HG02870 (cell line): Measurements from ENCODE around the gene MIEN1.
"Not testable (repeated sequence)": the region's sequence is repeated elsewhere in the genome, so short reads cannot be mapped to it uniquely, and the experiment has no call there.

Experiments
- ATAC-seq: cut with Tn5 transposase; IDR thresholded peaks from one replicate; pipeline ENCODE4 v1.9.1; 2021; ENCODE audit warnings: mild to moderate bottlenecking, moderate library complexity; ENCODE audit not compliant: unreplicated experiment

Gene MIEN1

DNA sequence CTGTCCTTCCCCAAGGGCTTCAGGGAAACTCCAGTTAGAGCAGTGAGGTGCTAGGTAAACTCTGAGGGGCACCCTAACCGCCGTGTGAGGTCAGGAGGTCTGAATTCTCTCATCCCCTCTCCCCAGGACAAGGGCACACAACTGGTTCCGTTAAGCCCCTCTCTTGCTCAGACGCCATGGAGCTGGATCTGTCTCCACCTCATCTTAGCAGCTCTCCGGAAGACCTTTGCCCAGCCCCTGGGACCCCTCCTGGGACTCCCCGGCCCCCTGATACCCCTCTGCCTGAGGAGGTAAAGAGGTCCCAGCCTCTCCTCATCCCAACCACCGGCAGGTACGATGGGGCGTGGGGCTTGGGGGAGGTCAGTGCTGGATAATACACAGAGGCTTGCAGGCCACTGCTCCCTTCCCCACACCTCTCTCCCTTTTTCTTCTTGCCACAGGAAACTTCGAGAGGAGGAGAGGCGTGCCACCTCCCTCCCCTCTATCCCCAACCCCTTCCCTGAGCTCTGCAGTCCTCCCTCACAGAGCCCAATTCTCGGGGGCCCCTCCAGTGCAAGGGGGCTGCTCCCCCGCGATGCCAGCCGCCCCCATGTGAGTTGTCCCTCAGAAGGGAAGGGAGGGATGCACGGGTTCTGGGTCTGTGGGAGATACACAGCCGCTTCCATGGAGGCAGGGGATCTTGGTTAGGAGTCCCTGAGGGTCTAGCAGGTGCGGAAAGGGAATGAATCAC is 12.0 kb upstream of the MIEN1 start:
- no peak for ATAC-seq

DNA sequence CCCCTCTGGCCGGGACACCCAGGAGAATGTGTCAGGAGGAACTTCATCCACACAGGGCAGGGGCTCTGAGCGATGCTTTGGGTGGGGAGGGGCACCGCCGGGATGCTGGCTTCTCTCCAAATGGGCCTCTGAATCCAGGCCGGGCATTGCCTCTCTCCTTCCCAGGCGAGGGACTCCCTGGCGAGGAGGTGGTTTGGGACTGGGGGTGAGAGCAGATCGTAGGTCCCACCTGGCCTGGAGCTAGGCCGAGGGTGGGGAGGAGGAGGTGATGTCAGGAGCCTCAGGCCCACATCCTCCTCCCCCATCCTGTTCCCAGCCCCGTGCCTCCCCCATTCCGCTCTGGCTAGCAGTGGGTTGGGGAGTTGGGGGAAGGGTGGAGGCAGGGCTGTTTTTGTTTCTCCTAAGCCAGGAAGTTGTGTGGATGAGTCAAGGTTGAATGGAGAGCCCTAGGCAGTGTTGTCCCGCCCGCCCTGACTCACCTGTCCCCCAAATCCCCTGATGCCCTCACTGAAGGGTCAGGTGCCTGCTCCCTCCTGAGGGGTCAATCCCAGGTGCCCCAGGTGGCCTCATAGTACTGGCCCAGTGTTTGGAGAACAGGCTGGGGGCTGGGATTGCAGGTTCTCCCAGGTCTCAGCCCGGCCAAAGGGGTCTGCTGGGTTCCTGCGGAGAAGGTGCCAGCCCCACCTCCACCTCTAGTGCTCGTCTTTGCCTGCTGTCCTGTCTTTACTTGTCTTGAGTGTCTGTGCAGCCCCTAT is 10.2 kb upstream of the MIEN1 start:
- no peak for ATAC-seq

DNA sequence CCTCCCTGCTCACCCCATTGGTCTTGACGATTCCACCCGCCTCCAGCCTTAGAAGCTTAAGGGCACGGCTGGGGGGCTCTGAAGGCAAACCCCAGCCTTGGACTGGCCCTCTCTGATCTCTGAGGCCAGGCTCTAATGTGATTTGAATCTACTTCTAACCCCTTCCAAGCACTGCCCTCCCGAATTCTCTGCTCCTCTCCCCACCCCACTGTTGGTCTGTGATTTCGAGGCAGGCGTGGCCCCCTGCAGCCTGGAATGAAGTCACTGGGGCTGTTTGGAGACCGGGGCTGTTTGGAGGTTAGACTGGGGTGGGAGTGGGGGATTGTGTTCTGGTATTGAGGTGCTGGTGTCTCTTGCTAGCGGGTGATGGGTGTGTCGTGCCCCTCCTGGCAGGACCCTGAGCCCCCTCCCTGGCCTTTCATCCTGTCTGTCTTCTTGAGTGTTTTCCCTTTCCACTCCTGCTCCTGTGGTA is 9.6 kb upstream of the MIEN1 start:
- ATAC-seq = no peak

DNA sequence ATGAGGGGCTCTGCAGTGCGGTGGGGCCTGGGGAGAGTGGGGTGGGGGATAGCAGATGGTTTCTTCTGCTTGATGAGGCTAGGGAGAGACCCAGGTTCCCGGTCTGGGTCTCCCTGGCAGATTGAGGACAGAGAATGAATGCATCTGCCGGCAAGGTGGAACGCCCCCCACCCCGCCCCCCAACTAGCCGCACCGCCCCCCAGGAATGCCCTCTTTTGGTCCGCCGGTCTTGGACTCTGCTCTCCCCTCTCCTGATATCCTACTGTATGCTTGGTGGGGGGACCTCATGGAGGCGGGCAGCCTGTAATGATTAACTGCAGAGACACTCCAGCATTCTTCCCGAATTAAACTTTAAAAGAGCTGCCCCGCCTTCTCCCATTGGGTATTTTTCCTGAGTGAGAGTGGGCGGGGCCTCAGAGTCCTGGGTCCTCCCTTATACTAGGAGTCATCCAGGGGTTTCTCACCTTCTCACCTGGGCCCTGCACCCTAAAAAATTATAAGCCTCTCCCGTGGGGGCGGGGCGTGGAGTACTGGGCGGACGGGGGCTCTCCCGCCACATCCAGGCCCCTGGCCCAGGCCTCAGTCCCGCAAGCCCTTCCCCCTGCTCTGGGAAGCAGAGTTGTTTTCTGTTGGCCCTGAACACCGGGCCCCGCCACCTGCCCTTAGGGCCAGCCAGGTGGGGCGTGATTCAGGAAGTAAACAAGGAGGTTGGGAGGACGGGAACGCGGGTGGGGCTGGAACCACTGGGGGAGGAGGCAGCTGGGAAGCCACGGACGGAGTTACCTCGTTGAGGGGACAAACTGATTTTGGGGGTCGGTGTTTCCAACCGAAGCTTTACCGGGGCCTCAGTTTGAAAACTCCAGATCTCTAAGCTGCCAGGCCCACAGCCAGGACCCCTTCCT is 8.9 kb upstream of the MIEN1 start:
- ATAC-seq = no peak

DNA sequence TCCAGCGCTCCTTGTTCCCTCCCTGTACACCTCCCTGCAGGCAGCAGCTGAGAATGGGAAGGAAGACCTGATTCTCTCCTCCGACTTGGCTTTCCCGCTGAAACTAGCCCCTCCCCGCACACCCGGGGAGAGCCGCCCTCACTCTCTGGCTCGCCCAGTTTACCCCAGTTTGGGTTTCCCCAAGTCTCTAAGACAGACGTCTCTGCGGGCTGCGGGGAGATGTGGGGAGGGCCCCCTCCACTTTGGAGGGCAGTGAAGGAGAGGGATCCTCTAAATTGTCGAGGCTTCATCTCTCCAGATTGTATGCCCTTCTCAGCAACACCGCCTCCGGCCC is 8.2 kb upstream of the MIEN1 start:
- ATAC-seq = no peak

DNA sequence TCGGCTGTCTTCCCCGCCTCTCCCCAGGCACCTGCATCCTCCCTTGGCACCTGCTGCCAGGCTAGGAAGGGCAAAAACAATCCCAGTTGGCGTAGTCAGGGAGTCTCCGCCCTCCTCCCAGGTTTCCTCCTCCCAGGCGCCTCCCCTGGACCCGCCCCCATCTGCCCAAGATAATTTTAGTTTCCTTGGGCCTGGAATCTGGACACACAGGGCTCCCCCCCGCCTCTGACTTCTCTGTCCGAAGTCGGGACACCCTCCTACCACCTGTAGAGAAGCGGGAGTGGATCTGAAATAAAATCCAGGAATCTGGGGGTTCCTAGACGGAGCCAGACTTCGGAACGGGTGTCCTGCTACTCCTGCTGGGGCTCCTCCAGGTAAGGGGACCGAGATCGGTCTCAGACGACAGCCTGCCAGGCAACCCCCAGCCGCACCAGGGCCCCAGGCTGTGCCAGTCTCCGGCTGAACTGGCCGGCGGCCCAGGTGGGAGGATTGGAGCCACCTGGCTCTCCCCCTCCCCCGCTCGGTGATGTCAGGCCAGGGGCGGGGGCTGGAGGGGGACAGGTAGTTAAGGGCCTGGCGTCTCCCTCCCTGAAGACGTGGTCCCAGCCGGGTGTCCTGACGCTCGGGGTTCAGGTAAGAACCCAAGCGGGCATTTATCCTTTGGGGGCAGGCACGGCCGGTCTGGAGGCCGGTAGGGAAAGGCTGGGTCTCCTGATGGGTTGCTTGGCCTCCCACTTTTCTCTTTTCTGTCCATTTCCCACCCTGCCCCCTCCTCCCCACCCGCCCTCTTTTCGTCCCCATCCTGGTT is 7.6 kb upstream of the MIEN1 start, which contains the start of gene GRB7:
TSS of gene GRB7 (plus strand) at position 179 of the 808 bp plus-strand sequence. CDS start 4,364 bp downstream, outside the sequence.
- ATAC-seq = no peak

DNA sequence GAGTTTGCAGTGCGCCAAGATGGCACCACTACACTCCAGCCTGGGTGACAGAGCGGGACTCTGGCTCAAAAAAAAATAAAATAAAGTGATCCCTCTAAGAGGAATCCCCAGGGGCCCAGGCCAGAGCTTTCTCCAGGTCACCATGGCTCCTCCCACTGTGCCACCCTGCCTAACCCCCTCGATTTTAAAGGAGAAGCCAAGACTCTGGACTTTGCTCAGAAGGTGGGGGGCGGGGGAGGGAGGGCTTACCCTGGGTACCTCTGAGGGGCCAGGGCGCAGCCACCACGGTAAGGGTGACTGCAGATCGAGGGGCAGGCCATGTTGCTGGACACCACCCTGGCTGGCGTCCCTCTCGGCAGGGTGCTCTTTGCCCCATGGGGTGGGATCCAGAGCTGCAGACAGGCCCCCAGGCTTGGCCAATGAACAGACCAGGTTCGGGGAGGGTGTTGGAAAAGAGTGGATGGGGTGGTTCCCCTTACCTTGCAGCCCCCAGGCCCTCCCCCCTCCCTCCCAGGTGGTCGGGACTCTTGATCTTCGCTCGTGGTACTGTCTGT is 7.0 kb upstream of the MIEN1 start:
- no peak for ATAC-seq

DNA sequence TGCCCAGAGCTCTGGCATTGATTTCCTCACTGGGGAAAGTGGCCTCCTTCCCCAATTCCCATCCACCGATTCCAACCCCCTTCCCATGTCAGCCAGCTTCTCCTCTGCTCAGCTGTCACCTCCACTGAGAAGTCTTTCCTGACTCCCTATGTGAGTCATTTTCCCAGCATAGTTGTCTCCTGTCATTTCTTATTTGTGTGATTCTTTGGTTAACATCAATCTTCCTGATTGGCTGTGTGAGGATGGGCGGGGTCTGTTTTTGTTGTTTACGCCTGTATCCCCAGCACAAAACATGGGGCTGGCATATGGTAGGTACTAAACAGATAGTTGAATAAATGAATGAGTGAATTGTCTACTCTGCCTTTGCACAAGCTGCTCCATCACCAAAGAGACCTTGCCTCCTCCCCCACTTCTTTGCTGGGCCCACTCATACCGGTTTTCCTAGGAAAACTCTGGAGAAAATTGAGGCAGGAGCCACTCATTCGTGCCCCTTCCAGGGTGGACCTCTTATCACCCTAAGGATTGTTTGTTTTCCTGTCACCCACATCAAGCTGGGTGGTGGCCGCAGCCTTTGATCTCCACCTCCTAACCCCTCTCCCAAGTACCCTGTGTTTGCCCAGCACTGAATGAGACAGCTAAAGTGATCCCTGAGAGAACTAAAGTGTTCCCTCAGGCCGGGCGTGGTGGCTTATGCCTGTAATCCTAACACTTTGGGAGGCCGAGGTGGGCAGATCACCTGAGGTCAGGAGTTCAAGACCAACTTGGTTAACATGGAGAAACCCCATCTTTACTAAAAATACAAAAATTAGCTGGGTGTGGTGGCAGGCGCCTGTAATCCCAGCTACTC is 6.2 kb upstream of the MIEN1 start:
- ATAC-seq = no peak

DNA sequence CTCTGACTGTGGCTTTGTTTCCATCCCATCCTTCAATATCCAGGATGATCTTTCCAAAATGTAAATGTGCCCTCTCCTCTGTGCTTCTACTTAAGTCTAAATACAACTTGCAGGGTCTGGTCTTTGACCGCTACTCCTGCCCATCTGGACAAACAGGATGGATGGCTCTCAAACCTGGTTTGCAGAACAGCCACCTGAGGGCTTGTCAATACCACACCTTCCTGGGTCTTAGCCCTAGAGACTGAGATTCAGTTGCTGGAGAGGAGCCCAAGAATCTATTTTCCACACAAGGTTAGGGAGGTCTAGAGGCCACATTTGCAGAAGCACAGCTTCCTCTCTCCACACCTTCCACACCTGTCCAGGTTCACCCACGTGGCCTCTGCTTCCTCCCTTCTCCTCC is 5.5 kb upstream of the MIEN1 start:
- no peak for ATAC-seq

DNA sequence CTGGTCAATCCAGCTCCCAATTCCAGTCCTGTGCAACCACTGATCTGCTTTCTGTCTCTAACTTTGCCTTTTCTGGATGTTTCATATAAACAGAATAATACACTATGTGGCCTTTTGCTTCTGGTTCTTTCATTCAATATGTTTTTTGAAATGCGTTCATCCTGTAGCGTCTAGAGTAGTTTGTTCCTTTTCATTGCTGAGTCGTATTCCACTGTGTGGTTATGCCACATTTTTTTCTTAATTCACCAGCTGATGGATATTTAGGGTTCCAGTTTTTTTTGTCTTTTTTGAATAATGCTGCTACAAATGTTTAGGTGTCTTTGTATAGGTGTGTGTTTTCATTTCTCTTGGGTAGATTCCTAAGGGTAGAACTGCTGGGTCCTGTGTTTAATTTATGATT is 2.3 kb upstream of the MIEN1 start:
- ATAC-seq = no peak

DNA sequence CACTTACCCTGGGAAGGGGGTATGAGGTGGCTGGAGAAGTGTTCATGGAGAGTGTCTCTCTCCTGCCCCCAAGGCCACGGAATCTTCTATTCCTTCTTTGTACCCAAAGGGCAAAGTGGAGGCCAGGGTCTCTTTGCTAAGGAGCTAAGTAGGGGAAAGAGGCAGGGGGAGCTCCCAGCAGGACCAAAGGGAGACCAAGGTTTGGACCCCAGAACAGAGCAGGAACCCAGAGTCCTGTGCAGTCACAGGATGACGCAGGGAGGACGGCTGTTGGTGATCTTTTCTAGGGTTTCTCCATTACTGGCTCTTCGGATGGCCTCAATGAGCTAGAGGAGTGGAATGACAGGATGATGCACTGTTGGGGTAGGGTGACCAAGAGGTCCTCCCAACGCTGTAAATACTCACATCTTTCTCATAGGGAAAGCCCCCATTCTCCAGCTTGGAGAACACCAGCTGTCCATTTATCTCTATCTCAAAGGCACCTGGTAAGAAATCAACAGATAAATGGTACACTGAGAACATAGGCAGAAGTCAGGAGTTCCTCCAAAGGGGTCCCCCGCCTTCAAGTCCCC is 966 bp downstream of the MIEN1 start:
- ATAC-seq = no peak

DNA sequence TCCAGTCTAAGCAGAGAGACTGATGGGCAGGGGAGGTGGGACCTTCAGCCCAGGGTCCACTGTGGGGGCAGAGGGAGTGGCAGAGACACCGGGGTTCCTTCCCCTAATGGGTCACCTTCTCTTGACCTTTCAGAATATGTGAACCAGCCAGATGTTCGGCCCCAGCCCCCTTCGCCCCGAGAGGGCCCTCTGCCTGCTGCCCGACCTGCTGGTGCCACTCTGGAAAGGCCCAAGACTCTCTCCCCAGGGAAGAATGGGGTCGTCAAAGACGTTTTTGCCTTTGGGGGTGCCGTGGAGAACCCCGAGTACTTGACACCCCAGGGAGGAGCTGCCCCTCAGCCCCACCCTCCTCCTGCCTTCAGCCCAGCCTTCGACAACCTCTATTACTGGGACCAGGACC is 2.8 kb downstream of the MIEN1 start:
- no peak for ATAC-seq

DNA sequence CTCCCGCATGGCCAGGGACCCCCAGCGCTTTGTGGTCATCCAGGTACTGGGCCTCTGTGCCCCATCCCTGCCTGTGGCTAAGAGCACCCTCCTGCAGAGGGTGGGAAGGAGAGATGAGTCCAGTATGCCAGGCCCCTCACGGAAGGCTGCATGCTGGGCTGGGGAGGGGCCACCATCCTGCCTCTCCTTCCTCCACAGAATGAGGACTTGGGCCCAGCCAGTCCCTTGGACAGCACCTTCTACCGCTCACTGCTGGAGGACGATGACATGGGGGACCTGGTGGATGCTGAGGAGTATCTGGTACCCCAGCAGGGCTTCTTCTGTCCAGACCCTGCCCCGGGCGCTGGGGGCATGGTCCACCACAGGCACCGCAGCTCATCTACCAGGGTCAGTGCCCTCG is 3.7 kb downstream of the MIEN1 start:
- ATAC-seq = no peak

DNA sequence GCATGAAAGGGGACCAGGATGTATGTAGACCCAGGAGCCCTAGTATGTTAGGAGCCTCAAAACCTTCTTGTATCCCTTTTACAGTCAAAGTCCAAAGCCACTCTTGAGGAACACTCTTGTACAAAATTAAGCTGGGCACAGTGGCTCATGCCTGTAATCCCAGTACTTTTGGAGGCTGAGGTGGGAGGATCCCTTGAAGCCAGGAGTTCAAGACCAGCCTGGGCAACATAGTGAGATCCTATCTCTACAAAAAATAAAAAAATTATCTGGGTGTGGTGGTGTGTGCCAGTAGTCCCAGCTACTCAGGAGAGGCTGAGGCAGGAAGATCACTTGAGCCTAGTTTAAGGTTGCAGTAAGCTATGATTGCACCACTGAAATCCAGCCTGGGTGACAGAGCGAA is 4.4 kb downstream of the MIEN1 start:
- not testable (repeated sequence) for ATAC-seq

DNA sequence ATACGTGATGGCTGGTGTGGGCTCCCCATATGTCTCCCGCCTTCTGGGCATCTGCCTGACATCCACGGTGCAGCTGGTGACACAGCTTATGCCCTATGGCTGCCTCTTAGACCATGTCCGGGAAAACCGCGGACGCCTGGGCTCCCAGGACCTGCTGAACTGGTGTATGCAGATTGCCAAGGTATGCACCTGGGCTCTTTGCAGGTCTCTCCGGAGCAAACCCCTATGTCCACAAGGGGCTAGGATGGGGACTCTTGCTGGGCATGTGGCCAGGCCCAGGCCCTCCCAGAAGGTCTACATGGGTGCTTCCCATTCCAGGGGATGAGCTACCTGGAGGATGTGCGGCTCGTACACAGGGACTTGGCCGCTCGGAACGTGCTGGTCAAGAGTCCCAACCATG is 5.6 kb downstream of the MIEN1 start:
- ATAC-seq = no peak

DNA sequence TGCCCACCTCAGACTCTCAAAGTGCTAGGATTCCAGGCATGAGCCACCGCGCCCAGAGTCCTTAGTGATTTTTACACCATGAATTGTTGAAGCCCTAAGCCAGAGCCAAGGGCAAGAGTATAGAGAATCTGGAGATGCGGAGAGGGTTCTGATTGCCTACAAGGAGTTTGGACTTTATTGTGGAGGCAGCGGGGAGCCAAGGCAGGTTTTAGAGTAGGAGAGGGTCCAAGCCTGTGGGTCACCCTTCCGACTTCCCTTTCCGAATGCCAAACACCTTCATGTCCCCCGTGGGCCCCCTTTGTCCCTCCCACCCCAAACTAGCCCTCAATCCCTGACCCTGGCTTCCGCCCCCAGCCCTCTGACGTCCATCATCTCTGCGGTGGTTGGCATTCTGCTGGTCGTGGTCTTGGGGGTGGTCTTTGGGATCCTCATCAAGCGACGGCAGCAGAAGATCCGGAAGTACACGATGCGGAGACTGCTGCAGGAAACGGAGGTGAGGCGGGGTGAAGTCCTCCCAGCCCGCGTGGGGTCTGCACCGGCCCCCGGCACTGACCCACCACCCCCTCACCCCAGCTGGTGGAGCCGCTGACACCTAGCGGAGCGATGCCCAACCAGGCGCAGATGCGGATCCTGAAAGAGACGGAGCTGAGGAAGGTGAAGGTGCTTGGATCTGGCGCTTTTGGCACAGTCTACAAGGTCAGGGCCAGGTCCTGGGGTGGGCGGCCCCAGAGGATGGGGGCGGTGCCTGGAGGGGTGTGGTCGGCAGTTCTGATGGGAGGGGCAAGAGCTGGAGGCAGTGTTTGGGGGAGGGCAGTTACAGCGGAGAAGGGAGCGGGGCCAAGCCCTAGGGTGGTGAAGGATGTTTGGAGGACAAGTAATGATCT is 7.1 kb downstream of the MIEN1 start:
- no peak for ATAC-seq

DNA sequence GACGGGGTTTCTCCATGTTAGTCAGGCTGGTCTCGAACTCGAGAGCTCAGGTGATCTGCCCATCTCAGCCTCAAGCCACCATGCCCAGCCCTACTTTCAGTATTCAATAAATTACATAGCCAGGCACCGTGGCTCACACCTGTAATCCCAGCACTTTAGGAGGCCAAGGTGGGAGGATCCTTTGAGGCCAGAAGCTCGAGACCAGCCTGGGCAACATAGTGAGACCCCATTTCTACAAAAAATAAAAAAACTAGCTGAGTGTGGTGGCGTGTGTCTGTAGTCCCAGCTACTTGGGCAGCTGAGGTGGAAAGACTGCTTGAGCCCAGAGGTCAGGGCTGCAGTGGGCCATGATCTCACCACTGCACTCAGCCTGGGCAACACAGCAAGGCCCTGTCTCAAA is 8.2 kb downstream of the MIEN1 start:
- ATAC-seq = no peak
